ENCODE results near the gene NELL1.

The NELL1 gene

DNA sequence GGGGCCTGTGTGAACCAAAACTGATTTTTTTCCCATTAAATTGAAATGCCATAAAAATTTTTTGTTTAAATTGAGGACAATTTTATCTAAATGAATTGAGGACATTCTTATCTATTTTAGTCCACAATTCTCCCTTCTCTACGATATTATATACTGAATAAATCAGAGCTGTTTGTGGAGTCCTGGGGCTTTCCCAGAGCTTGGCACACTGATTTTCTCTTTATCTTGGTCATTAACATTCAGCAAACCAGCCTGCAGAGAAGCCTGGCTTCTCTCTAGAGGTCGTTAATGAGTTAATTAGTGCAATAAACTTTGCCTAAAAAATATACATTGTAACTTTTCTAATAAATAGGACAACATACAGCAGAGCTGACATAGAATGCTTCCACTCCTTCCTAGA is 615.7 kb downstream of the NELL1 start:
- DNase-seq (ENCODE audit: low read depth), result no peak
- no peak overlapping the region for H3K4me3 ChIP-seq (ENCODE audit: low read depth, low read length)
- TF ChIP-seq, protein P1, sequence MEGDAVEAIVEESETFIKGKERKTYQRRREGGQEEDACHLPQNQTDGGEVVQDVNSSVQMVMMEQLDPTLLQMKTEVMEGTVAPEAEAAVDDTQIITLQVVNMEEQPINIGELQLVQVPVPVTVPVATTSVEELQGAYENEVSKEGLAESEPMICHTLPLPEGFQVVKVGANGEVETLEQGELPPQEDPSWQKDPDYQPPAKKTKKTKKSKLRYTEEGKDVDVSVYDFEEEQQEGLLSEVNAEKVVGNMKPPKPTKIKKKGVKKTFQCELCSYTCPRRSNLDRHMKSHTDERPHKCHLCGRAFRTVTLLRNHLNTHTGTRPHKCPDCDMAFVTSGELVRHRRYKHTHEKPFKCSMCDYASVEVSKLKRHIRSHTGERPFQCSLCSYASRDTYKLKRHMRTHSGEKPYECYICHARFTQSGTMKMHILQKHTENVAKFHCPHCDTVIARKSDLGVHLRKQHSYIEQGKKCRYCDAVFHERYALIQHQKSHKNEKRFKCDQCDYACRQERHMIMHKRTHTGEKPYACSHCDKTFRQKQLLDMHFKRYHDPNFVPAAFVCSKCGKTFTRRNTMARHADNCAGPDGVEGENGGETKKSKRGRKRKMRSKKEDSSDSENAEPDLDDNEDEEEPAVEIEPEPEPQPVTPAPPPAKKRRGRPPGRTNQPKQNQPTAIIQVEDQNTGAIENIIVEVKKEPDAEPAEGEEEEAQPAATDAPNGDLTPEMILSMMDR (IDR thresholded peaks at IDR 0.05; ENCODE audit: low read depth, low read length, missing control alignments), result no peak
- in situ Hi-C loops (cut with HindIII; ENCODE audit: low sequenced_read_pairs), result no loop called here

- TF ChIP-seq, protein P1 (IDR thresholded peaks at IDR 0.05; ENCODE audit: low read depth, low read length, missing control alignments), result no peak
- H3K4me3 ChIP-seq (ENCODE audit: low read depth, low read length), result no peak overlapping the region
- in situ Hi-C loops (cut with HindIII; ENCODE audit: low sequenced_read_pairs), result no loop called here
- no peak for DNase-seq (ENCODE audit: low read depth)
Observed at GRCh38 chr11:21289686-21290085, 620.3 kb downstream of the NELL1 start.

GRCh38 chr11:21295508-21295907 is 626.1 kb downstream of the NELL1 start:
- TF ChIP-seq, protein P1 (IDR thresholded peaks at IDR 0.05; ENCODE audit: low read depth, low read length, missing control alignments), result no peak
- in situ Hi-C loops (cut with HindIII; ENCODE audit: low sequenced_read_pairs), result no loop called here
- no peak overlapping the region for H3K4me3 ChIP-seq (ENCODE audit: low read depth, low read length)
- DNase-seq (ENCODE audit: low read depth), result no peak

- no peak for DNase-seq (ENCODE audit: low read depth)
- TF ChIP-seq, protein P1 (IDR thresholded peaks at IDR 0.05; ENCODE audit: low read depth, low read length, missing control alignments), result no peak
- no peak overlapping the region for H3K4me3 ChIP-seq (ENCODE audit: low read depth, low read length)
- in situ Hi-C loops (cut with HindIII; ENCODE audit: low sequenced_read_pairs), result no loop called here
Observed at GRCh38 chr11:21301981-21302380, 632.6 kb downstream of the NELL1 start.

DNA sequence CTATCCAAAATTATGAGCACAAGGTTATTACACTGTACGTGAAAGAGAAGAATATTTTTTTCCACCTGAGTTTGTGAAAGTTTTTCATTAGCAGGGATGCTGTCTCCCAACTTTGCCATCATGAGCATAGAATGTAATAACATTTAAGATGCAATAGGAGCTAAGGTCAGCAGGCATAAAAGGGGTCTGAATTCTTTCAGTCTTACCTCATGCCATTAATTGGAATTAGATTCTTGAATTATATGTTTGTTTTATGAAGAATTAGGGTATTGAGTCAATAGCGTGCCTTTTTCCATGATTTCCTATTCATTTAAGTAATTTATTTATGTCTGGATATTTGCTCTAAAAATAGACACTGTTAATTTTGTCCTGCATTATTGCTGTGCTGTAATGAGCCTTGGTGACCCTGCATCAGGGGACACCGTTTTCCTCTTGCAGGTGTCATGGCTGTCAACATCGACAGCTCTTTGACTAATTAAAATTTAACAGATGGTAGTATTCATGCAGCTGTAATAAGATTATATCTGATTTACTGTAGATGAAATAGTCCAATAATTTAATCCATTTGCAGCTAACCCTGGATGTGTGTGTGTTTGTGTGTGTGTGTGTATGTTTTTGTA is 637.5 kb downstream of the NELL1 start:
- in situ Hi-C loops (cut with HindIII; ENCODE audit: low sequenced_read_pairs), result no loop called here
- H3K4me3 ChIP-seq (ENCODE audit: low read depth, low read length), result no peak overlapping the region
- no peak for DNase-seq (ENCODE audit: low read depth)
- TF ChIP-seq, protein P1 (IDR thresholded peaks at IDR 0.05; ENCODE audit: low read depth, low read length, missing control alignments), result no peak

DNA sequence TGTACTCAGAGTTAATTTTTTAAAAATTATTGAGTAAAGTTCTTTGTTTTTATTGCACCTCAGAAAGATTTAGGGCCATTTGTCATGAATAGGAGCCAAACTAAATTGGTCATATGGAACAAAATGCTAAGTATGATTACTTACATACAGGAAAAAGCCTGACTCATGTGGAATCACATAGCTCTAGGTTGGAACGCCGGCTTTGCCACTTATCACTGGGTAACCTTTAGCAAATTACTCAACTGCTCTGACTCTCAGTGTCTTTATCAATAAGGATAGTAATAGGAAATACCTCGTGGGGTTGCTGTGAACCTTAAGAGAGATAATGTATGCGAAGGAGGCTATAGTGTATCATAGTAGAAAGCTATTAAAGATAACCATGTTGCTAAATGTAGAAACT is 638.5 kb downstream of the NELL1 start:
- TF ChIP-seq, protein P1 (IDR thresholded peaks at IDR 0.05; ENCODE audit: low read depth, low read length, missing control alignments), result no peak

More for the DNA sequence above, 638.5 kb downstream of the NELL1 start:
- no peak for DNase-seq (ENCODE audit: low read depth)
- H3K4me3 ChIP-seq (ENCODE audit: low read depth, low read length), result no peak overlapping the region
- in situ Hi-C loops (cut with HindIII; ENCODE audit: low sequenced_read_pairs), result no loop called here
